Left forelimb (tissue), 1 donor: ENCODE data around the gene SDHAF1.
A peak's percentile ranks its signal among the peaks of the same experiment; 100 is the strongest.
"Not testable (repeated sequence)": the region's sequence is repeated elsewhere in the genome, so short reads cannot be mapped to it uniquely, and the experiment has no call there.

Experiments used
- DNase-seq: peaks from one replicate; pipeline ENCODE4 v3.0.0-alpha.2; 2018; ENCODE audit warnings: low spot score

SDHAF1 gene, protein sequence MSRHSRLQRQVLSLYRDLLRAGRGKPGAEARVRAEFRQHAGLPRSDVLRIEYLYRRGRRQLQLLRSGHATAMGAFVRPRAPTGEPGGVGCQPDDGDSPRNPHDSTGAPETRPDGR

GRCh38 chr19:35995048-35995993 lies at the start of gene SDHAF1:
TSS of gene SDHAF1 (plus strand) at chr19:35995188. CDS start at chr19:35995275, 87 bp downstream.
- DNase-seq, result peak; percentile 95

DNA sequence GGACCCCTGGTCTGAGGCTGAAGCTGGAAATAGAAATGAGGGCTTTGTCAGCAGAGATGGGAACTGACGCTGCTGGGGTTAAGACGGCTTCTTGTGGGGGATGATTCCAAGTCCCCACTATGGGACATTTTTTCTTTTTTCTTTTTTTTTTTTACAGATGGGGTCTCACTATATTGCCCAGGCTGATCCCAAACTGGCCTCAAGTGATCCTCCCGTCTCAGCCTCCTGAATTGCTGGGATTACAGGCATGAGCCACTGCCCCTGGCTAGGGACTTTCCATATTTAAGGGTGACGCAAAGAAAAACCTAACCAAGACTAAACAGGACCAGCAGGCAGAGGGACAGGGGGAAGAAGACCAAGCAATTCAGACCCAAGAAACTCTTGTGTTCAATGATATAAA lies 48.8 kb upstream of the SDHAF1 start:
- no peak for DNase-seq

- no peak for DNase-seq
Measured at GRCh38 chr19:35949131-35949530, 45.9 kb upstream of the SDHAF1 start.

DNA sequence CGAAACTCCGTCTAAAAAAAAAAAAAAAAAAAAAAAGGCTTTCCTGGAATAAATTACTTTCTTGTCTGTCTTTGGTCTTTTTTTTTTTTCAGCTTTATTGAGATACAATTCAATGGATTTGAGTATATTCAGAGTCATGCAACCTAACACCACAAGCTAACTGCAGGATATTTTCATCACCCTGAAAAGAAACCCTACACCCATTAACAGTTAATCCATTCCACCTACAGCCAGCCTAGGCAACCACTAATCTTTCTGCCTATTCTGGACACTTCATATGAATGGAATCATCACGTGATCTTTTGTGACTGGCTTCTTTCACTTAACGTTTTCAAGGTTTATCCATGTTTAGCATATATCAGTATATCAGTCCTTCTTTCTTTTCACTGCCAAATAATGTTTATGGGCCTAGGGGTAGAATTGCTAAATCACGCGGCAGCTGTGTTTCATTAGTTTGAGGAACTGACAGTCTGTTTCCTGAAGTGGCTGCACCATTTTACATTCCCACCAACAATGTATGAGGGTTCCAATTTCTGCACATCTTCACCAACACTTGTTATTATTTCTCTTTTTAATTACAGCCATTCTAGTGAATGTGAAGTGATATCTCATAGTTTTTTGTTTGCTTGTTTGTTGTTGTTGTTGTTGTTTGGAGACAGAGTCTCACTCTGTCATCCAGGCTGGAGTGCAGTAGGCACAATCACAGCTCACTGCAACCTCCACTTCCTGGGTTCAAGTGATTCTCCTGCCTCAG lies 38.9 kb upstream of the SDHAF1 start:
- DNase-seq, result no peak

DNA sequence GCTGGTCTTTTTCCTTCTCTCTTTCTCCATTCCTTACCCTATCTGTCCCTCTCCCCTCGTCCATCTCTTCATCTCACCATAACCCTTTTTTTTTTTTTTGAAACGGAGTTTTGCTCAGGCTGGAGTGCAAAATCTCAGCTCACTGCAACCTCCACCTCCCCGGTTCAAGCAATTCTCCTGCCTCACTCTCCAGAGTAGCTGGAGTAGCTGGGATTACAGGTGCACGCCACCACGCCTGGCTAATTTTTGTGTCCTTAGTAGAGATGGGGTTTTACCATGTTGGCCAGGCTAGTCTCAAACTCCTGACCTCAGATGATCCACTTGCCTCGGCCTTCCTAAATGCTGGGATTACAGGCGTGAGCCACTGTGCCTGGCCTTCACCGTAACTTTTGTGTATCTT lies 37.6 kb upstream of the SDHAF1 start:
- DNase-seq, result not testable (repeated sequence)

DNA sequence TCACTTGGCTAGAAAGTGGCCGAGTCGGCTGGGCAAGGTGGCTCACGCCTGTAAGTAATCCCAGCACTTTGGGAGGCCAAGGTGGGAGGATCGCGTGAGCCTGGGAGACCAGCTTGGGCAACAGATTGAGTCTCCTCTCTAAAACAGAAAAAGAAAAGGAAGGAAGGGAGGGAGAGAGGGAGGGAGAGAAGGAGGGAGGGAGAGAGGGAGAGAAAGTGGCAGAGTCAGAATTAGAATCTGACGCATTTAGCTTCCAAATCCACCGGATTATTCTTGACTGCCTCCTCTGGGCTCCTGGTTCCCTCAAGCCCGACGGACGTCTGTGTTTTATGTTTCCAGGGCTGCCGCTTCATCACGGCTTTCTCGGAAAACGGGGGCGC lies 36.3 kb upstream of the SDHAF1 start:
- DNase-seq, result no peak

GRCh38 chr19:35959040-35959967 lies 35.7 kb upstream of the SDHAF1 start:
- no peak for DNase-seq

- DNase-seq, result no peak
Measured at GRCh38 chr19:35959968-35960320, 35.0 kb upstream of the SDHAF1 start.

- no peak for DNase-seq
Measured at GRCh38 chr19:35960432-35960972, 34.5 kb upstream of the SDHAF1 start.

DNA sequence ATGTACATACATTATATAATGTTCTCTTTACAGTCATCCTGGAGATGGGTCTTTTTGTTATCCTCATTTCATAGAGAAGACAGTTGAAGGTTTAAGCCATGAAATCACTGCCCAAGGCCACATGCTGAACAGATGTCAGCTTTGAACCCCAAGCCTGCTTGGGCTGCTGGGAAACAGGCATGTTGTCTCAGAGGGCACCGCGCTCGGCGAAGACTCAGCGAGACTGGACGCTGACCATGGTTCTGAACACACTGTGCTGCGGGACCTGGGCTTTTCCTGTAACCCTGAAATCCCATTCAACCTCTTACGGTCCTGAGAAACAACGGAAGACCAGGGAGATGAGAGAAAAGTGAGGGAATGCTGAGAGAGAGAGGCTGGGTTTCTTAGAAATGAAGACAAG lies 31.5 kb upstream of the SDHAF1 start:
- no peak for DNase-seq

GRCh38 chr19:35966771-35967170 lies 28.2 kb upstream of the SDHAF1 start:
- no peak for DNase-seq

- DNase-seq, result no peak
Measured at GRCh38 chr19:35973487-35973886, 21.5 kb upstream of the SDHAF1 start.

GRCh38 chr19:35975608-35976214 lies 19.3 kb upstream of the SDHAF1 start:
- DNase-seq, result no peak

GRCh38 chr19:35977446-35978222 lies 17.4 kb upstream of the SDHAF1 start:
- no peak for DNase-seq

DNA sequence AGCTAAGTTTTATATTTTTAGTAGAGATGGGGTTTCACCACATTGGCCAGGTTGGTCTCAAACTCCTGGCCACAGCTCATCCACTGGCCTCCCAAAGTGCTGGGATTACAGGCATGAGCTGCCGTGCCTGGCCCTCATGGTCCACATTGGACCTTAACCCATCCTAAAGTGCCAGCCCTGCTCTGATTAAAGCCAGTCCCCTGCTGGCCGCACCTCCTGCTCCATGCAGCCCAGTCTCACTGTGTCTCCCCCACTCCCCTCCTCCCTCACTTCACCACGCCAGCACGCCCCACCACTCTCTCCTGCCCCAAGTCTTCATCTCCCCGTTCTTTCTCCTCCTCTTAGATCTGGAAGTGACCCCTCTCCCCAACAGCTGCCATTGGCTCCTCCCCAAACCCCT lies 16.7 kb upstream of the SDHAF1 start:
- DNase-seq, result no peak

DNA sequence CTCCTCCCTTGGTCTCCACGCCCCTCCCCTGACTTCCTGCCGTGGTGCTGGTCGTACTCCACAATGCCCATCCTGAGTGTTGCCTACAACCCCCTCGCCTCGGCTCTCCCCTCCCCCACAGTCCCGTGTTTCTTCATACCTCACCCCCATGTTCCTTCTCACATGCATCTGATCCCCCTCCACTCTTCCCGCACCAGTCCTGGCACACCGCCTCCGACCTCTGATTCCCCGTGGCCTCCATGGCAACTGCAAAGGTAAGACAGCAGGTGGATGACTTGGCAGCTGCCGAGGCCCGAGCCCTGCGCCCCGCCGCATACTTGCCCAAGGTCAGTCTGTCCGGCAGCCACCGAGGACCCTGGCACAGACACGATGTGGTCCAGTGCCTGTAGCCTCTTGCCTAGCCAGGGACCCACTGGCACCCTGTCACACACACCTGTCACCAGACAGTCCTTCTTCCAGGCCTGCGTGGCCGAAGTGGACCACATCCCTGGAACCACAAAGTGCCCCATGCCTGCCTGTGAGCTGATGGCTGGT lies 16.1 kb upstream of the SDHAF1 start:
- DNase-seq, result no peak

GRCh38 chr19:35980997-35981396 lies 14.0 kb upstream of the SDHAF1 start:
- DNase-seq, result not testable (repeated sequence)

GRCh38 chr19:35983177-35983576 lies 11.8 kb upstream of the SDHAF1 start:
- no peak for DNase-seq

GRCh38 chr19:35986111-35986510 lies 8.9 kb upstream of the SDHAF1 start:
- DNase-seq, result no peak
